Transverse colon (tissue), 4 donors: ENCODE data around the gene YPEL2. TPM values are rescaled to one million over a fixed set of nuclear protein-coding genes. Genes with fewer than 3 reads are reported as not detected.

ENCODE experiments used
- DNase-seq: peaks from one replicate; pipeline ENCODE4 v3.0.0-alpha.2; 2019
- H3K27ac ChIP-seq, 4 donors: fragments of 200-600 bp; sonication (generic); 2 replicates each; pipeline ENCODE4 v1.5.1; 2016 to 2018; ENCODE audit warnings: inconsistent platforms in 4 of 4
- H3K27me3 ChIP-seq: fragments of 200-600 bp; sonication (generic); 2 replicates; pipeline ENCODE4 v1.5.1; 2017; ENCODE audit warnings: inconsistent platforms
- H3K36me3 ChIP-seq, 4 donors: fragments of 200-600 bp; sonication (generic); 2 replicates each; pipeline ENCODE4 v1.5.1; 2017 to 2019; ENCODE audit warnings: inconsistent platforms in 4 of 4
- H3K4me1 ChIP-seq, 4 donors: fragments of 200-600 bp; sonication (generic); 2 replicates each; pipeline ENCODE4 v1.5.1; 2017 to 2020; ENCODE audit warnings: inconsistent platforms in 4 of 4
- H3K4me3 ChIP-seq, 4 donors: fragments of 200-600 bp; sonication (generic); 1 replicate in 1 of 4; 2 replicates in 3 of 4; pipeline versions ENCODE4 v1.5.1 to v1.6.1; 2017 to 2019; ENCODE audit warnings: inconsistent platforms in 4 of 4
- H3K9me3 ChIP-seq, 2 donors: fragments of 200-600 bp; sonication (generic); 2 replicates each; pipeline ENCODE4 v1.5.1; 2017 to 2019; ENCODE audit warnings: inconsistent platforms in 2 of 2
- EP300 ChIP-seq: sonication (generic); formaldehyde crosslinking; IDR thresholded peaks from one replicate; pipeline ENCODE4 v1.6.1; 2017; ENCODE audit warnings: antibody characterized with exemption, low read depth
- POLR2A ChIP-seq: fragments of 450-650 bp; IDR thresholded peaks from one replicate; pipeline ENCODE4 v1.6.1; 2016; ENCODE audit warnings: antibody characterized with exemption, mild to moderate bottlenecking, moderate library complexity
- POLR2AphosphoS5 ChIP-seq, 3 donors: sonication (generic); formaldehyde crosslinking; IDR thresholded peaks; one replicate each; pipeline ENCODE4 v1.6.1; 2016; ENCODE audit warnings: antibody characterized with exemption in 3 of 3
- WGBS, 2 donors: methylation state at CpG; one replicate each; pipeline ENCODE4 v1.1.5; 2018; ENCODE audit warnings: low coverage in 1 of 2; 5-methylcytosine and 5-hydroxymethylcytosine counted together
- in situ Hi-C, 4 donors: fragments of 200-750 bp; cut with MboI; loops; one replicate each; pipeline versions ENCODE4 v1.15.0 to v1.15.1; 2017; ENCODE audit warnings: low sequenced_read_pairs in 3 of 4, low pct_ligation_motif_present in 1 of 4, low pct_unique_long_range_greater_than_20kb in 1 of 4
- intact Hi-C: fragments of 100-400 bp; cut with DNase I; formaldehyde crosslinking; loops from one replicate; pipeline ENCODE4 v1.15.1; 2023; ENCODE audit warnings: low total_unique reads
- total RNA-seq, 4 donors: library from RNA; depleted of rRNA; stranded (reverse); fragments of >200 nt; gene quantifications; one replicate each; pipeline ENCODE4 v1.1.0, GENCODE V29; 2016
- TF ChIP-seq, protein P1 (sequence below), 5 experiments: fragments of 200-600 bp in 3 of 5; fragments of 450-650 bp in 2 of 5; sonication (generic) in 3 of 5; IDR thresholded peaks; 1 replicate in 2 of 5; 2 replicates in 3 of 5; pipeline ENCODE4 v1.5.1; 2016 to 2017; ENCODE audit warnings: antibody characterized with exemption in 5 of 5, inconsistent platforms in 3 of 5, mild to moderate bottlenecking in 2 of 5, moderate library complexity in 1 of 5

The YPEL2 gene
- total RNA-seq, 4 donors from 2014 or later, result 24.7 to 45.0 (median 32.8) TPM

DNA sequence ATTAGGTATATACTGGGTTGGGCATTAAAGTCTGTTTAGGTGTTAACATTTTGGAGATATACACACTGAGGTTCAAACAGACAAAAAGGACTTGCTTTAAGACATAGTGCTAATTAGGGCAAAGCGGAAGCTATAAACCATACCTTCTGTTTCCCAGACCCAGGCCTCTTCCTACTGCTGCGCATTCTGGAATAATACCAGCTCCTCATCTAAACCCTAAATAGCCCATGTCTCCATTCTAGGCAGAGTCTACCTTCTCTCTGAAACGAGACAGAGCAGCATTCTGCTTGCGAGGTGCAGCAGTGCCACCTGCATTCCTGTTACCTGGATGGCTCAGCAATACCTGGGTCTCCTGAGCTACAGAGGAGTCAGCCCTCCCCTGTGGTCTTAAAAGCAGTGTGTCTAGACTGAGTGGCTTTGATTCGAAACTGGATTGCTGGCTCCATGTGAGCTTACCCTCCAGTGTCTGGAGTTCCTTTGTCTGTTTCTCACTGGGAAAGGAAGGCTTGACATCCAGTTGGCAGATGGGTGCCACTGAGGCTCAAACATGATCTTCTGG, 6.4 kb downstream of the YPEL2 start:
- no peaks in the 10 kb centered on the region for H3K9me3 ChIP-seq
- TF ChIP-seq POLR2A (no peak), EP300 (no peak), POLR2AphosphoS5 (IDR thresholded peaks at IDR 0.05) (no peak)
- TF ChIP-seq, protein P1, sequence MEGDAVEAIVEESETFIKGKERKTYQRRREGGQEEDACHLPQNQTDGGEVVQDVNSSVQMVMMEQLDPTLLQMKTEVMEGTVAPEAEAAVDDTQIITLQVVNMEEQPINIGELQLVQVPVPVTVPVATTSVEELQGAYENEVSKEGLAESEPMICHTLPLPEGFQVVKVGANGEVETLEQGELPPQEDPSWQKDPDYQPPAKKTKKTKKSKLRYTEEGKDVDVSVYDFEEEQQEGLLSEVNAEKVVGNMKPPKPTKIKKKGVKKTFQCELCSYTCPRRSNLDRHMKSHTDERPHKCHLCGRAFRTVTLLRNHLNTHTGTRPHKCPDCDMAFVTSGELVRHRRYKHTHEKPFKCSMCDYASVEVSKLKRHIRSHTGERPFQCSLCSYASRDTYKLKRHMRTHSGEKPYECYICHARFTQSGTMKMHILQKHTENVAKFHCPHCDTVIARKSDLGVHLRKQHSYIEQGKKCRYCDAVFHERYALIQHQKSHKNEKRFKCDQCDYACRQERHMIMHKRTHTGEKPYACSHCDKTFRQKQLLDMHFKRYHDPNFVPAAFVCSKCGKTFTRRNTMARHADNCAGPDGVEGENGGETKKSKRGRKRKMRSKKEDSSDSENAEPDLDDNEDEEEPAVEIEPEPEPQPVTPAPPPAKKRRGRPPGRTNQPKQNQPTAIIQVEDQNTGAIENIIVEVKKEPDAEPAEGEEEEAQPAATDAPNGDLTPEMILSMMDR (IDR thresholded peaks at IDR 0.05), result no peak
- H3K4me1 ChIP-seq, result peaks cover 15 to 63% (median 27%) of the 10 kb centered on the region in 4 donors
- no peaks in the 10 kb centered on the region for H3K36me3 ChIP-seq
- intact Hi-C loops, result no loop called here
- H3K27me3 ChIP-seq, result no peaks in the 10 kb centered on the region
- no peak for DNase-seq
- in situ Hi-C loops, result no loop called here
- no peak overlapping the region for H3K4me3 ChIP-seq
- H3K27ac ChIP-seq, result no peak overlapping the region
- WGBS, 2 donors, result 87 to 89% methylated on average over 4 to 5 of the region's 5 CpGs

DNA sequence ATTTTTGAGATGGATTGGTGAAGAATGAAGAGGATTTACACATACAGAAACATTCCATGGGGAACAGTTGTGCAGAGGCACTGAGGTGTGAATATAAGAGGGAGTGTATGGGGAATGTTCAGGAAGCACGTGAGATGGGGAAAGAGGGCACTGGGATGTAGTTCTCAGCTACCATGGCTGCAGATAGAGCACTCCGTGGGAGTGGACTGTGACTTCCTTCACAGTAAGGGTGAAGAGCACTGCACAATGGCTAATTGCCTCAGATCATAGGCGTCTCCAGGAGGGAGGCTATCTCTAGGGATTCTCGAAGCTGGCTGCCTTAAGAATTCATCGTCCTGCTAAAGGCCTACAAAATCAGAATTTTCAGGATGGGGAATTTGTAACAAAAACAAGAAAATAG, 7.0 kb downstream of the YPEL2 start:
- Histone ChIP-seq H3K9me3 (no peaks in the 10 kb centered on the region), H3K4me3 (no peak overlapping the region), H3K4me1 (peaks cover 8 to 58% (median 21%) of the 10 kb centered on the region in 4 donors), H3K27me3 (no peaks in the 10 kb centered on the region), H3K27ac (no peak overlapping the region), H3K36me3 (no peaks in the 10 kb centered on the region)
- WGBS, 2 donors, result 84 to 89% methylated on average over 4 to 5 of the region's 5 CpGs
- DNase-seq, result no peak
- in situ Hi-C loops, result no loop called here
- TF ChIP-seq, protein P1 (IDR thresholded peaks at IDR 0.05), result no peak
- TF ChIP-seq POLR2AphosphoS5 (IDR thresholded peaks at IDR 0.05), result no peak
- no peak for TF ChIP-seq POLR2A
- no peak for TF ChIP-seq EP300
- intact Hi-C loops, result no loop called here

DNA sequence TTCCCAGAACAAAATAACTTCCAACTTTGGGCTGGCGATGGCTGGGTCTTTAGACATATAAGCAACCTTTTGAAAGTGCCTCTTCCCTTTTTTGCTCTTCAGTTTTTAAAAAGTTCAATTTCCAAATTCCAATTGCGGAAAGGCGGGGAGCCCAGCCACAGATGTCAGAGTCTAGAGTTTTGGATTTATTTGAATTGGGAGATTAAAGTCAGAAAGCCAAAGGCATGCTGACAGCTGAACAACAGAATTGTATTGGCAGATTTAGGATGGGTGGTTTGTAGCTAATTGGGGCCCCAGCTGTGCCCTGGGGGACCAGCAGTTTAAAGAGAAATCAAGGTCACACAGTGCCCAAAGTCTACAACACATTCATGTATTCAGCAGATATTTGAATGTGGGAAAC, 10.5 kb downstream of the YPEL2 start:
- peaks cover 5 to 39% (median 12%) of the 10 kb centered on the region in 4 donors for H3K4me1 ChIP-seq
- in situ Hi-C loops, result no loop called here
- DNase-seq, result no peak
- H3K9me3 ChIP-seq, result no peaks in the 10 kb centered on the region
- no peak overlapping the region for H3K4me3 ChIP-seq
- H3K36me3 ChIP-seq, result no peaks in the 10 kb centered on the region
- TF ChIP-seq, protein P1 (IDR thresholded peaks at IDR 0.05), result no peak
- H3K27ac ChIP-seq, result no peak overlapping the region
- no peaks in the 10 kb centered on the region for H3K27me3 ChIP-seq
- intact Hi-C loops, result no loop called here
- WGBS, 2 donors, result 63 to 86% methylated on average over 3 of the region's 3 CpGs

DNA sequence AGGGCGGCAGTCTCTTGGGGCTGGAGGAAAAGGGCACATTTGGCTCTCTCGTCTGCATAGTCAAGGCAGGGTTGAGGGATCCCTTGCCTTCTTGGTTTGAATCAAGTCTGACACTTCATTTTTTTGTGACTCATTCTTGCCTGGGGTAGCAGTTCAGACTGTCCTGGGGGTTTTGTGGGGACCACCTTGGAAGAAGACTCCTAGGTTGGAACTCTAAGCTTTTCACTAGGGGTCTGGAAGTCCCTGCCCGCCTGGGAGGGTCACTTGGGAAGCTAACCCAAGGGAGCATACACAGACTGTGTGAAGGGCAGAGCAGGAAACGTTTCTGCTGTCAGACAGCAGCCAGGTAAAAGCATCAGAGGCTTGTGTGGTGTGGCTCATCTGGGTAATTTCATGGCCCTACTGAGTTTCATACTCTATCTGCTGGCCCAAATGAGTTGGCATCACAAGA, 11.3 kb downstream of the YPEL2 start:
- H3K27me3 ChIP-seq, result no peaks in the 10 kb centered on the region
- intact Hi-C loops (no loop called here), in situ Hi-C loops (no loop called here)
- H3K4me3 ChIP-seq, result no peak overlapping the region
- H3K4me1 ChIP-seq, result peaks cover 5 to 39% (median 12%) of the 10 kb centered on the region in 4 donors
- 73 to 94% methylated on average over 2 to 4 of the region's 4 CpGs for WGBS, 2 donors
- H3K36me3 ChIP-seq, result no peaks in the 10 kb centered on the region
- no peak overlapping the region for H3K27ac ChIP-seq
- TF ChIP-seq EP300 (no peak), POLR2AphosphoS5 (IDR thresholded peaks at IDR 0.05) (no peak), POLR2A (no peak)
- TF ChIP-seq, protein P1 (IDR thresholded peaks at IDR 0.05), result no peak
- DNase-seq, result no peak
- no peaks in the 10 kb centered on the region for H3K9me3 ChIP-seq
